Cardiac fibroblast (primary cell): Measurements from ENCODE around the gene PODXL2.

Source experiments
- DNase-seq, 2 donors: peaks; one replicate each; pipeline versions ENCODE4 v3.0.0 to v3.0.0-alpha.2; 2010; ENCODE audit warnings: low read depth in 2 of 2
- H3K4me3 ChIP-seq, 2 donors: replicated peaks in 1 of 2; 1 replicate in 1 of 2; 2 replicates in 1 of 2; pipeline ENCODE4 v1.5.1; 2011; ENCODE audit warnings: low read depth in 2 of 2, low read length in 2 of 2, mild to moderate bottlenecking in 2 of 2, moderate library complexity in 1 of 2
- CTCF ChIP-seq: IDR thresholded peaks from one replicate; pipeline ENCODE4 v1.5.1; 2011; ENCODE audit warnings: low read depth, mild to moderate bottlenecking, low read length, inconsistent platforms

The PODXL2 gene

GRCh38 chr3:127708837-127709236, 79.9 kb downstream of the PODXL2 start:
- TF ChIP-seq CTCF = no peak
- no peak for DNase-seq
- no peak overlapping the region for H3K4me3 ChIP-seq

- H3K4me3 ChIP-seq = no peak overlapping the region
- TF ChIP-seq CTCF = no peak
Observed at GRCh38 chr3:127709320-127710060, 80.5 kb downstream of the PODXL2 start.

GRCh38 chr3:127710155-127710941, 81.4 kb downstream of the PODXL2 start:
- no peak overlapping the region for H3K4me3 ChIP-seq
- no peak for TF ChIP-seq CTCF
- DNase-seq = no peak

More at GRCh38 chr3:127709320-127710060, 80.5 kb downstream of the PODXL2 start:
- DNase-seq = no peak

- no peak for DNase-seq
- TF ChIP-seq CTCF = no peak
Observed at GRCh38 chr3:127711021-127711695, 82.2 kb downstream of the PODXL2 start.

GRCh38 chr3:127711896-127712295, 82.9 kb downstream of the PODXL2 start:
- no peak for DNase-seq
- H3K4me3 ChIP-seq = no peak overlapping the region
- TF ChIP-seq CTCF = no peak

More at GRCh38 chr3:127711021-127711695, 82.2 kb downstream of the PODXL2 start:
- no peak overlapping the region for H3K4me3 ChIP-seq

- DNase-seq = no peak
- no peak overlapping the region for H3K4me3 ChIP-seq
- no peak for TF ChIP-seq CTCF
Observed at GRCh38 chr3:127712461-127712860, 83.5 kb downstream of the PODXL2 start.
